ENCODE measurements around the gene GRM7. TPM values are rescaled to one million over a fixed set of nuclear protein-coding genes. Genes with fewer than 3 reads are reported as not detected.

The GRM7 gene
- total RNA-seq, 4 donors from 2014 or later = 0.09 TPM; not detected in 3

GRCh38 chr3:7630351-7630911, 769.5 kb downstream of the GRM7 start:
- Histone ChIP-seq H3K9me3 (no peaks in the 10 kb centered on the region), H3K4me3 (no peak overlapping the region), H3K27ac (no peak overlapping the region), H3K36me3 (no peaks in the 10 kb centered on the region), H3K4me1 (no peaks in the 10 kb centered on the region), H3K27me3 (no peaks in the 10 kb centered on the region)
- 29 to 43% methylated on average over 3 to 4 of the region's 4 CpGs for WGBS, 2 donors
- no peak for TF ChIP-seq POLR2A (IDR thresholded peaks at IDR 0.05)
- TF ChIP-seq CTCF (IDR thresholded peaks at IDR 0.05) = no peak
- intact Hi-C loops (cut with DNase I) = no loop called here
- no peak for DNase-seq

GRCh38 chr3:7630925-7631324, 770.0 kb downstream of the GRM7 start:
- no peak for DNase-seq
- 27 to 37% methylated on average over 4 of the region's 4 CpGs for WGBS, 2 donors

GRCh38 chr3:7632305-7632704, 771.4 kb downstream of the GRM7 start:
- no peak for DNase-seq
- TF ChIP-seq CTCF (IDR thresholded peaks at IDR 0.05) = no peak
- no peak for TF ChIP-seq POLR2A (IDR thresholded peaks at IDR 0.05)
- Histone ChIP-seq H3K27ac (no peak overlapping the region), H3K27me3 (no peaks in the 10 kb centered on the region), H3K4me3 (no peak overlapping the region), H3K9me3 (no peaks in the 10 kb centered on the region), H3K4me1 (no peaks in the 10 kb centered on the region), H3K36me3 (no peaks in the 10 kb centered on the region)
- intact Hi-C loops (cut with DNase I) = no loop called here

More at GRCh38 chr3:7630925-7631324, 770.0 kb downstream of the GRM7 start:
- intact Hi-C loops (cut with DNase I) = no loop called here
- H3K9me3 ChIP-seq = no peaks in the 10 kb centered on the region
- H3K36me3 ChIP-seq = no peaks in the 10 kb centered on the region
- H3K4me3 ChIP-seq = peak overlapping the region in 1 of 4 donors; percentile 23
- H3K27ac ChIP-seq = no peak overlapping the region
- no peak for TF ChIP-seq POLR2A (IDR thresholded peaks at IDR 0.05)
- no peak for TF ChIP-seq CTCF (IDR thresholded peaks at IDR 0.05)
- H3K4me1 ChIP-seq = no peaks in the 10 kb centered on the region
- H3K27me3 ChIP-seq = no peaks in the 10 kb centered on the region

- intact Hi-C loops (cut with DNase I) = no loop called here
- 32 to 51% methylated on average over 4 to 5 of the region's 5 CpGs for WGBS, 2 donors
- no peak for TF ChIP-seq CTCF (IDR thresholded peaks at IDR 0.05)
- no peak for TF ChIP-seq POLR2A (IDR thresholded peaks at IDR 0.05)
Observed at GRCh38 chr3:7637694-7638093, 776.8 kb downstream of the GRM7 start.

GRCh38 chr3:7638103-7638502, 777.2 kb downstream of the GRM7 start:
- no peak overlapping the region for H3K4me3 ChIP-seq
- no peaks in the 10 kb centered on the region for H3K36me3 ChIP-seq
- intact Hi-C loops (cut with DNase I) = no loop called here
- no peak for DNase-seq
- H3K4me1 ChIP-seq = no peaks in the 10 kb centered on the region
- TF ChIP-seq POLR2A (IDR thresholded peaks at IDR 0.05) = no peak
- no peak for TF ChIP-seq CTCF (IDR thresholded peaks at IDR 0.05)
- no peaks in the 10 kb centered on the region for H3K27me3 ChIP-seq
- H3K9me3 ChIP-seq = no peaks in the 10 kb centered on the region
- no peak overlapping the region for H3K27ac ChIP-seq

More at GRCh38 chr3:7637694-7638093, 776.8 kb downstream of the GRM7 start:
- Histone ChIP-seq H3K36me3 (no peaks in the 10 kb centered on the region), H3K27me3 (no peaks in the 10 kb centered on the region), H3K27ac (no peak overlapping the region), H3K4me3 (no peak overlapping the region), H3K9me3 (no peaks in the 10 kb centered on the region), H3K4me1 (no peaks in the 10 kb centered on the region)
- no peak for DNase-seq
